SU-DHL-6 (cell line): ENCODE results near the gene OR7C2.

Experiments
- EZH2phosphoT487 ChIP-seq: fragments of 200-600 bp; sonication (generic), shearing (Covaris generic); conservative IDR thresholded peaks from 2 replicates; pipeline ENCODE4 v1.6.1; 2018; ENCODE audit warnings: mild to moderate bottlenecking, antibody characterized with exemption, low read length, moderate library complexity, mixed read lengths
- TF ChIP-seq, protein P1 (sequence below): fragments of 200-600 bp; sonication (generic); IDR thresholded peaks from one replicate; pipeline ENCODE4 v1.5.1; 2017; ENCODE audit warnings: antibody characterized with exemption, mild to moderate bottlenecking, low read length, moderate library complexity; ENCODE audit not compliant: insufficient read depth, poor library complexity, severe bottlenecking

DNA sequence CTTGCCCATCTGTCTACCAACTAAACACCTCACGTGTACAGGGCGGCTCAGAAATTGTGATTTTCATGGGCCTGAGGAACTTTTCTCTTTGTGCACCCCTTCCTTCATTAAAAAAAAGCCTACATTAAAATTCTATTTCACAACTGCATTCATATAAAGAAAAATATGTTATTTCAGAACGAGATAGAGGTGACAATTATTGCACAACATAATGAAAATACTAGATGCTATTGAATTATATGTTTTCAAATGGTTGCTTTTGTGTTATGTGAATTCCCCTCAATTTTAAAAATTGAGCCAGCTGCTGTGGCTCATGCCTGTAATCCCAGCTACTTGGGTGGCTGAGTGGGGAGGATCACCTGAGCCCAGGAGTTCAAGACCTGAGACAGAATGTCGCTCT is 33.2 kb downstream of the OR7C2 start:
- TF ChIP-seq, protein P1, sequence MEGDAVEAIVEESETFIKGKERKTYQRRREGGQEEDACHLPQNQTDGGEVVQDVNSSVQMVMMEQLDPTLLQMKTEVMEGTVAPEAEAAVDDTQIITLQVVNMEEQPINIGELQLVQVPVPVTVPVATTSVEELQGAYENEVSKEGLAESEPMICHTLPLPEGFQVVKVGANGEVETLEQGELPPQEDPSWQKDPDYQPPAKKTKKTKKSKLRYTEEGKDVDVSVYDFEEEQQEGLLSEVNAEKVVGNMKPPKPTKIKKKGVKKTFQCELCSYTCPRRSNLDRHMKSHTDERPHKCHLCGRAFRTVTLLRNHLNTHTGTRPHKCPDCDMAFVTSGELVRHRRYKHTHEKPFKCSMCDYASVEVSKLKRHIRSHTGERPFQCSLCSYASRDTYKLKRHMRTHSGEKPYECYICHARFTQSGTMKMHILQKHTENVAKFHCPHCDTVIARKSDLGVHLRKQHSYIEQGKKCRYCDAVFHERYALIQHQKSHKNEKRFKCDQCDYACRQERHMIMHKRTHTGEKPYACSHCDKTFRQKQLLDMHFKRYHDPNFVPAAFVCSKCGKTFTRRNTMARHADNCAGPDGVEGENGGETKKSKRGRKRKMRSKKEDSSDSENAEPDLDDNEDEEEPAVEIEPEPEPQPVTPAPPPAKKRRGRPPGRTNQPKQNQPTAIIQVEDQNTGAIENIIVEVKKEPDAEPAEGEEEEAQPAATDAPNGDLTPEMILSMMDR, result no peak
- TF ChIP-seq EZH2phosphoT487, result no peak
